GM12878 (cell line): Measurements from ENCODE around the gene RERE. TPM values are rescaled to one million over a fixed set of nuclear protein-coding genes. Genes with fewer than 3 reads are reported as not detected.
A peak's percentile ranks its signal among the peaks of the same experiment; 100 is the strongest.

Experiments
- ATF7 ChIP-seq: fragments of 450-650 bp; IDR thresholded peaks from 2 replicates; pipeline ENCODE4 v1.6.1; 2016; ENCODE audit warnings: low read depth, mild to moderate bottlenecking
- CBX3 ChIP-seq: fragments of 200-600 bp; sonication (generic); IDR thresholded peaks from 2 replicates; pipeline ENCODE4 v1.6.1; 2016; ENCODE audit warnings: low read depth, borderline replicate concordance
- IKZF1 ChIP-seq: fragments of 450-650 bp; conservative IDR thresholded peaks from 2 replicates; pipeline ENCODE4 v1.6.1; 2017; ENCODE audit warnings: antibody characterized with exemption, mild to moderate bottlenecking
- MXI1 ChIP-seq: fragments of 150-350 bp; IDR thresholded peaks from 2 replicates; pipeline ENCODE4 v1.6.1; 2011; ENCODE audit warnings: low read depth, mild to moderate bottlenecking, inconsistent platforms, low read length, improper control_type of control experiment
- SMAD1 ChIP-seq: fragments of 450-650 bp; IDR thresholded peaks from 2 replicates; pipeline ENCODE4 v1.6.1; 2018; ENCODE audit warnings: mild to moderate bottlenecking, low read depth; ENCODE audit not compliant: partially characterized antibody
- SREBF1 ChIP-seq: IDR thresholded peaks from 2 replicates; pipeline ENCODE4 v1.6.1; 2012; ENCODE audit warnings: mild to moderate bottlenecking, low read length
- TCF12 ChIP-seq: IDR thresholded peaks from 2 replicates; pipeline ENCODE4 v1.6.1; 2011; ENCODE audit warnings: low read depth, mild to moderate bottlenecking, low read length
- ZNF384 ChIP-seq: IDR thresholded peaks from 2 replicates; pipeline ENCODE4 v1.6.1; 2012; ENCODE audit warnings: low read depth, mild to moderate bottlenecking, low read length, improper control_type of control experiment, borderline replicate concordance
- ZZZ3 ChIP-seq: IDR thresholded peaks from 2 replicates; pipeline ENCODE4 v1.6.1; 2011; ENCODE audit warnings: low read depth; ENCODE audit not compliant: control insufficient read depth, insufficient read length
- polyA plus RNA-seq, 11 experiments: library from polyadenylated mRNA; depleted of rRNA in 4 of 11; unstranded in 6 of 11; stranded (reverse) in 5 of 11; fragments of >200 nt; fragmentation: Nextera tagmentation in 4 of 11; fragmentation: Illumina TruSeq in 1 of 11; extraction: Ambion mirVana in 4 of 11; extraction: Trizol in 1 of 11; gene quantifications; 1 replicate in 1 of 11; 2 replicates in 10 of 11; pipeline versions ENCODE4 v1.2.1 to v1.2.3, GENCODE V29; 2011 to 2016; ENCODE audit warnings: inconsistent platforms in 2 of 11, missing spikeins in 2 of 11, low read depth in 1 of 11
- total RNA-seq, 4 experiments: library from RNA; depleted of rRNA in 3 of 4; stranded (reverse); fragments of >200 nt in 3 of 4; fragmentation: Illumina TruSeq in 1 of 4; extraction: Trizol in 1 of 4; gene quantifications; 2 replicates each; pipeline versions ENCODE4 v1.2.1 to v1.2.3, GENCODE V29; 2013 to 2021
- TF ChIP-seq, protein P1 (sequence below): fragments of 450-650 bp; IDR thresholded peaks from 2 replicates; pipeline ENCODE4 v1.6.1; 2017; ENCODE audit warnings: borderline replicate concordance
- TF ChIP-seq, protein P2 (sequence below): fragments of 450-650 bp; IDR thresholded peaks from 2 replicates; pipeline ENCODE4 v1.6.1; 2017; ENCODE audit warnings: low read depth, mild to moderate bottlenecking, moderate library complexity
- TF ChIP-seq, protein P3 (sequence below): fragments of 450-650 bp; IDR thresholded peaks from 2 replicates; pipeline ENCODE4 v1.6.1; 2017; ENCODE audit warnings: antibody characterized with exemption, mild to moderate bottlenecking, moderate library complexity
- TF ChIP-seq, protein P4 (sequence below): IDR thresholded peaks from 2 replicates; pipeline ENCODE4 v1.6.1; 2012; ENCODE audit warnings: mild to moderate bottlenecking, low read depth, low read length

The RERE gene
- total and polyA plus RNA-seq, 10 of the 15 experiments (the other 5 are each of a cell fraction or from before 2014, with no cell fraction given): 5.2 to 60.5 (median 20.2) TPM

DNA sequence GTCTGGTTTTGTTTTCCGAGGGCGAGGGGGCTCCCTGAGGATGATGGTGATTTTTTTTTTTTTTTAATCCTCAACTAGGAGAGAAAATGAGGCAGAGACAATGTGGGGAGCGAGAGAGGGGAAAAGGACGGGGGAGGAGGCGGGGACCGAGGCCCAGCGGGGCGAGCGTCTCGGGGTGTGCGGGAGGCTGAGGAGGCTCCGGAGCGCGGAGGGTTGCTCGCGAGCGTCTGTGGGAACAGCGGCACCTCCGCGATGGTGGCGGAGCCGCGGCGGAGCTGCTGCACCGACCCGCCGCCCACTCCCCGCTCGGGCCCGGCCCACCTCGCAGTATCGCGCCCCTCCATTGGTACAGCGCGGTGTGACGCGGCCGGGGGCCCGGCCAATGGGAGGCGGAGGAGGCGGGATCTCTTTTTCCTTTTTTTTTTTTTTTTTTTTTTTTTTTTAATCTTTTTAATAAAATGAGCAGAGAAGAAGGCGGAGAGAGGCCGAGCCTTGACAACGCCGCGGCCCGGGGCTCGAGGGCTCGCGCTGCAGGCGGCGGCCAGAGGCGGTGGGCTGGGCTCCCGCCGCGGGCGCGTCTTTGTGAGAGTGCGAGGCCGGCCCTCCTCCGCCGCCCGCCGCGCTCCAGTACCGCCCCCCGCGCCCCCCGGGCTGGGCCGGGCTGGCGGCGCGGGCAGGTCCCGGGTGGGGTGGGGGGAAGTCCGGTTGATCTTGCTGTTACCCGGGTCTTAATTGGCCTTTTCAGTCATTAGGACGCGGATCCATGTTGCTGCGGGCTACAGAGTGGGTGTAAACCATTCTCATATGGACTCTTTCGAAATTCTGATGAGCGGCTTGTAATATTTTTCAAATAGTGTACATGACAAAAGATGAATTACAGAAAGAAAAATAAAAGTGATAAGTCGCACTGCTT is at the start of gene RERE (continued):
- TF ChIP-seq, protein P1, sequence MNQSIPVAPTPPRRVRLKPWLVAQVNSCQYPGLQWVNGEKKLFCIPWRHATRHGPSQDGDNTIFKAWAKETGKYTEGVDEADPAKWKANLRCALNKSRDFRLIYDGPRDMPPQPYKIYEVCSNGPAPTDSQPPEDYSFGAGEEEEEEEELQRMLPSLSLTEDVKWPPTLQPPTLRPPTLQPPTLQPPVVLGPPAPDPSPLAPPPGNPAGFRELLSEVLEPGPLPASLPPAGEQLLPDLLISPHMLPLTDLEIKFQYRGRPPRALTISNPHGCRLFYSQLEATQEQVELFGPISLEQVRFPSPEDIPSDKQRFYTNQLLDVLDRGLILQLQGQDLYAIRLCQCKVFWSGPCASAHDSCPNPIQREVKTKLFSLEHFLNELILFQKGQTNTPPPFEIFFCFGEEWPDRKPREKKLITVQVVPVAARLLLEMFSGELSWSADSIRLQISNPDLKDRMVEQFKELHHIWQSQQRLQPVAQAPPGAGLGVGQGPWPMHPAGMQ: no peak
- peak; percentile 24 for TF ChIP-seq SMAD1
- TF ChIP-seq SREBF1: peak; percentile 7; the same call in 1 of the 2 replicates
- peak; percentile 32 for TF ChIP-seq MXI1
- TF ChIP-seq, protein P2, sequence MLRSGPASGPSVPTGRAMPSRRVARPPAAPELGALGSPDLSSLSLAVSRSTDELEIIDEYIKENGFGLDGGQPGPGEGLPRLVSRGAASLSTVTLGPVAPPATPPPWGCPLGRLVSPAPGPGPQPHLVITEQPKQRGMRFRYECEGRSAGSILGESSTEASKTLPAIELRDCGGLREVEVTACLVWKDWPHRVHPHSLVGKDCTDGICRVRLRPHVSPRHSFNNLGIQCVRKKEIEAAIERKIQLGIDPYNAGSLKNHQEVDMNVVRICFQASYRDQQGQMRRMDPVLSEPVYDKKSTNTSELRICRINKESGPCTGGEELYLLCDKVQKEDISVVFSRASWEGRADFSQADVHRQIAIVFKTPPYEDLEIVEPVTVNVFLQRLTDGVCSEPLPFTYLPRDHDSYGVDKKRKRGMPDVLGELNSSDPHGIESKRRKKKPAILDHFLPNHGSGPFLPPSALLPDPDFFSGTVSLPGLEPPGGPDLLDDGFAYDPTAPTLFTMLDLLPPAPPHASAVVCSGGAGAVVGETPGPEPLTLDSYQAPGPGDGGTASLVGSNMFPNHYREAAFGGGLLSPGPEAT: peak; percentile 36; the same call in 1 of the 2 replicates
- TF ChIP-seq, protein P3, sequence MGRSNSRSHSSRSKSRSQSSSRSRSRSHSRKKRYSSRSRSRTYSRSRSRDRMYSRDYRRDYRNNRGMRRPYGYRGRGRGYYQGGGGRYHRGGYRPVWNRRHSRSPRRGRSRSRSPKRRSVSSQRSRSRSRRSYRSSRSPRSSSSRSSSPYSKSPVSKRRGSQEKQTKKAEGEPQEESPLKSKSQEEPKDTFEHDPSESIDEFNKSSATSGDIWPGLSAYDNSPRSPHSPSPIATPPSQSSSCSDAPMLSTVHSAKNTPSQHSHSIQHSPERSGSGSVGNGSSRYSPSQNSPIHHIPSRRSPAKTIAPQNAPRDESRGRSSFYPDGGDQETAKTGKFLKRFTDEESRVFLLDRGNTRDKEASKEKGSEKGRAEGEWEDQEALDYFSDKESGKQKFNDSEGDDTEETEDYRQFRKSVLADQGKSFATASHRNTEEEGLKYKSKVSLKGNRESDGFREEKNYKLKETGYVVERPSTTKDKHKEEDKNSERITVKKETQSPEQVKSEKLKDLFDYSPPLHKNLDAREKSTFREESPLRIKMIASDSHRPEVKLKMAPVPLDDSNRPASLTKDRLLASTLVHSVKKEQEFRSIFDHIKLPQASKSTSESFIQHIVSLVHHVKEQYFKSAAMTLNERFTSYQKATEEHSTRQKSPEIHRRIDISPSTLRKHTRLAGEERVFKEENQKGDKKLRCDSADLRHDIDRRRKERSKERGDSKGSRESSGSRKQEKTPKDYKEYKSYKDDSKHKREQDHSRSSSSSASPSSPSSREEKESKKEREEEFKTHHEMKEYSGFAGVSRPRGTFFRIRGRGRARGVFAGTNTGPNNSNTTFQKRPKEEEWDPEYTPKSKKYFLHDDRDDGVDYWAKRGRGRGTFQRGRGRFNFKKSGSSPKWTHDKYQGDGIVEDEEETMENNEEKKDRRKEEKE: no peak
- TF ChIP-seq ZNF384: peak; percentile 99
- no peak for TF ChIP-seq ATF7
- peak; percentile 49 for TF ChIP-seq IKZF1
- TF ChIP-seq, protein P4, sequence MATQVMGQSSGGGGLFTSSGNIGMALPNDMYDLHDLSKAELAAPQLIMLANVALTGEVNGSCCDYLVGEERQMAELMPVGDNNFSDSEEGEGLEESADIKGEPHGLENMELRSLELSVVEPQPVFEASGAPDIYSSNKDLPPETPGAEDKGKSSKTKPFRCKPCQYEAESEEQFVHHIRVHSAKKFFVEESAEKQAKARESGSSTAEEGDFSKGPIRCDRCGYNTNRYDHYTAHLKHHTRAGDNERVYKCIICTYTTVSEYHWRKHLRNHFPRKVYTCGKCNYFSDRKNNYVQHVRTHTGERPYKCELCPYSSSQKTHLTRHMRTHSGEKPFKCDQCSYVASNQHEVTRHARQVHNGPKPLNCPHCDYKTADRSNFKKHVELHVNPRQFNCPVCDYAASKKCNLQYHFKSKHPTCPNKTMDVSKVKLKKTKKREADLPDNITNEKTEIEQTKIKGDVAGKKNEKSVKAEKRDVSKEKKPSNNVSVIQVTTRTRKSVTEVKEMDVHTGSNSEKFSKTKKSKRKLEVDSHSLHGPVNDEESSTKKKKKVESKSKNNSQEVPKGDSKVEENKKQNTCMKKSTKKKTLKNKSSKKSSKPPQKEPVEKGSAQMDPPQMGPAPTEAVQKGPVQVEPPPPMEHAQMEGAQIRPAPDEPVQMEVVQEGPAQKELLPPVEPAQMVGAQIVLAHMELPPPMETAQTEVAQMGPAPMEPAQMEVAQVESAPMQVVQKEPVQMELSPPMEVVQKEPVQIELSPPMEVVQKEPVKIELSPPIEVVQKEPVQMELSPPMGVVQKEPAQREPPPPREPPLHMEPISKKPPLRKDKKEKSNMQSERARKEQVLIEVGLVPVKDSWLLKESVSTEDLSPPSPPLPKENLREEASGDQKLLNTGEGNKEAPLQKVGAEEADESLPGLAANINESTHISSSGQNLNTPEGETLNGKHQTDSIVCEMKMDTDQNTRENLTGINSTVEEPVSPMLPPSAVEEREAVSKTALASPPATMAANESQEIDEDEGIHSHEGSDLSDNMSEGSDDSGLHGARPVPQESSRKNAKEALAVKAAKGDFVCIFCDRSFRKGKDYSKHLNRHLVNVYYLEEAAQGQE: 0 out of 2 replicates have a peak, but pooled peaks have one; percentile 31
- 0 out of 2 replicates have a peak, but pooled peaks have one; percentile 38 for TF ChIP-seq TCF12
- TF ChIP-seq CBX3: no peak
- no peak for TF ChIP-seq ZZZ3
